Body of pancreas (tissue), 4 donors: ENCODE data around the gene BMP4.

Experiments
- CTCF ChIP-seq, 7 experiments: fragments of 450-650 bp in 4 of 7; fragments of 200-600 bp in 3 of 7; sonication (generic) in 3 of 7; IDR thresholded peaks; one replicate each; pipeline ENCODE4 v1.5.1; 2016 to 2019; ENCODE audit warnings: antibody characterized with exemption in 7 of 7
- POLR2A ChIP-seq, 3 donors: fragments of 450-650 bp; IDR thresholded peaks; one replicate each; pipeline ENCODE4 v1.6.1; 2016; ENCODE audit warnings: antibody characterized with exemption in 3 of 3, mild to moderate bottlenecking in 2 of 3

GRCh38 chr14:53993920-53994607 lies 37.4 kb upstream of the BMP4 start:
- no peak for TF ChIP-seq CTCF (IDR thresholded peaks at IDR 0.05)
- no peak for TF ChIP-seq POLR2A (IDR thresholded peaks at IDR 0.05)
